ENCODE results near the gene ATP5F1B.

- TF ChIP-seq EZH2 (IDR thresholded peaks at IDR 0.05), result no peak
- no peak for TF ChIP-seq CEBPB (IDR thresholded peaks at IDR 0.05; ENCODE audit: low read depth)
- TF ChIP-seq, protein P1, sequence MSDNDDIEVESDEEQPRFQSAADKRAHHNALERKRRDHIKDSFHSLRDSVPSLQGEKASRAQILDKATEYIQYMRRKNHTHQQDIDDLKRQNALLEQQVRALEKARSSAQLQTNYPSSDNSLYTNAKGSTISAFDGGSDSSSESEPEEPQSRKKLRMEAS (IDR thresholded peaks at IDR 0.05), result no peak
These were observed 16.3 kb upstream of the ATP5F1B start for GRCh38 chr12:56661979-56662638.

Measured in HCT116 (cell line).